ENCODE measurements around the gene STK10. TPM values are rescaled to one million over a fixed set of nuclear protein-coding genes. Genes with fewer than 3 reads are reported as not detected.

STK10 gene
- total RNA-seq, 1 experiment from 2014 or later: 22.9 TPM

DNA sequence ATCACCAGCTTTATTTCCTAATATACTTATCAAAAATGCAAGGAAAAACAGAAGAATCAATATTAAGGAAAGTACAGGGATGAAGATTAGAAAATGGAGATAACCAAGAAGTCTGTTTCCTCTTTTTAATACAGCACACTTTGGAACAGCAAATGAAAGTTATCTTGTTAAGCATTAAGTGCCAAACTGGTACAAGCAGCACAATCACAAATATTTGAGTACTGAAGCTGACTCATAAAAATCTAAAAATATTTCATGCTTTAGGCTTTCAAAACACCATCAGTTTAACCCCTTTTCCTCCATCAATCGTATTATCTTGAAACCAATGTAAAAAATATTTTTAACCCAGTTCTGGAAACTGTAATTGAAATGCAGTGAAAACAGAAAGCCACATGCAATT, 184.3 kb downstream of the STK10 start:
- Histone ChIP-seq H3K4me1 (ENCODE audit: control insufficient read depth in 1 of 2, insufficient read depth in 2 of 2, low read length in 2 of 2) (peaks cover 9 to 36% of the 10 kb centered on the region in 2 experiments; a peak in 3 of 4 replicates), H2AFZ (ENCODE audit: low read depth, low read length, poor library complexity, severe bottlenecking) (no peak overlapping the region), H3K27ac (ENCODE audit: low read depth, low read length) (no peak overlapping the region), H4K20me1 (ENCODE audit: insufficient read depth) (peaks cover 22% of the 10 kb centered on the region; the same call in 1 of the 2 replicates), H3K36me3 (ENCODE audit: control insufficient read depth in 1 of 2, insufficient read depth in 2 of 2, low read length in 2 of 2) (no peaks in the 10 kb centered on the region), H3K9me2 (ENCODE audit: insufficient read depth) (no peaks in the 10 kb centered on the region), H3K9ac (ENCODE audit: low read length) (no peak overlapping the region), H3K4me2 (ENCODE audit: low read length) (peak overlapping the region; percentile 13; the same call in 1 of the 2 replicates), H3K79me2 (ENCODE audit: insufficient read depth, low read length) (peaks cover 86% of the 10 kb centered on the region), H3K9me3 (ENCODE audit: control insufficient read depth in 1 of 2, insufficient read depth in 1 of 2, low read depth in 1 of 2, low read length in 2 of 2) (no peaks in the 10 kb centered on the region), H3K4me3 (replicated peaks in 1 of 2; ENCODE audit: low read depth in 1 of 2, low read length in 2 of 2) (no peak overlapping the region), H3K27me3 (ENCODE audit: insufficient read depth, low read length) (no peaks in the 10 kb centered on the region)
- ATAC-seq (no peak), DNase-seq (ENCODE audit: low read depth, low spot score) (no peak)
- BruUV-seq (replicated peaks): no TSS peak
- CTCF ChIA-PET: interaction anchor here (0.7 kb wide), 1 partner anchor 91 kb away, joined by 3 read pairs; no protein-coding TSS in a partner anchor
- POLR2A ChIA-PET: no interaction called here
- RAD21 ChIA-PET (ENCODE audit: low non-redundant PET in 1 of 2, low total read pairs in 2 of 2, uncharacterized antibody in 2 of 2, unreplicated experiment in 2 of 2): no interaction called here
- intact Hi-C loops (cut with micrococcal nuclease): loop anchor here (10.0 kb wide), 1 partner anchor 291 kb away; no protein-coding TSS in a partner anchor
- TF ChIP-seq SRF (IDR thresholded peaks at IDR 0.05; ENCODE audit: low read depth) (no peak), SP1 (IDR thresholded peaks at IDR 0.05; ENCODE audit: low read depth) (no peak), EZH2phosphoT487 (IDR thresholded peaks at IDR 0.05; ENCODE audit: borderline replicate concordance) (no peak), SIN3A (IDR thresholded peaks at IDR 0.05; ENCODE audit: low read depth) (no peak), ZNF274 (IDR thresholded peaks at IDR 0.05; ENCODE audit: low read depth, low read length) (no peak), CEBPB (IDR thresholded peaks at IDR 0.05; ENCODE audit: low read depth) (no peak), EZH2 (IDR thresholded peaks at IDR 0.05) (no peak), RAD21 (IDR thresholded peaks at IDR 0.05; ENCODE audit: low read depth) (no peak), EGR1 (IDR thresholded peaks at IDR 0.05; ENCODE audit: low read depth) (no peak), ZFX (IDR thresholded peaks at IDR 0.05) (no peak)
- TF ChIP-seq, protein P1, sequence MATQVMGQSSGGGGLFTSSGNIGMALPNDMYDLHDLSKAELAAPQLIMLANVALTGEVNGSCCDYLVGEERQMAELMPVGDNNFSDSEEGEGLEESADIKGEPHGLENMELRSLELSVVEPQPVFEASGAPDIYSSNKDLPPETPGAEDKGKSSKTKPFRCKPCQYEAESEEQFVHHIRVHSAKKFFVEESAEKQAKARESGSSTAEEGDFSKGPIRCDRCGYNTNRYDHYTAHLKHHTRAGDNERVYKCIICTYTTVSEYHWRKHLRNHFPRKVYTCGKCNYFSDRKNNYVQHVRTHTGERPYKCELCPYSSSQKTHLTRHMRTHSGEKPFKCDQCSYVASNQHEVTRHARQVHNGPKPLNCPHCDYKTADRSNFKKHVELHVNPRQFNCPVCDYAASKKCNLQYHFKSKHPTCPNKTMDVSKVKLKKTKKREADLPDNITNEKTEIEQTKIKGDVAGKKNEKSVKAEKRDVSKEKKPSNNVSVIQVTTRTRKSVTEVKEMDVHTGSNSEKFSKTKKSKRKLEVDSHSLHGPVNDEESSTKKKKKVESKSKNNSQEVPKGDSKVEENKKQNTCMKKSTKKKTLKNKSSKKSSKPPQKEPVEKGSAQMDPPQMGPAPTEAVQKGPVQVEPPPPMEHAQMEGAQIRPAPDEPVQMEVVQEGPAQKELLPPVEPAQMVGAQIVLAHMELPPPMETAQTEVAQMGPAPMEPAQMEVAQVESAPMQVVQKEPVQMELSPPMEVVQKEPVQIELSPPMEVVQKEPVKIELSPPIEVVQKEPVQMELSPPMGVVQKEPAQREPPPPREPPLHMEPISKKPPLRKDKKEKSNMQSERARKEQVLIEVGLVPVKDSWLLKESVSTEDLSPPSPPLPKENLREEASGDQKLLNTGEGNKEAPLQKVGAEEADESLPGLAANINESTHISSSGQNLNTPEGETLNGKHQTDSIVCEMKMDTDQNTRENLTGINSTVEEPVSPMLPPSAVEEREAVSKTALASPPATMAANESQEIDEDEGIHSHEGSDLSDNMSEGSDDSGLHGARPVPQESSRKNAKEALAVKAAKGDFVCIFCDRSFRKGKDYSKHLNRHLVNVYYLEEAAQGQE (IDR thresholded peaks at IDR 0.05; ENCODE audit: low read depth): no peak
- TF ChIP-seq, protein P2, sequence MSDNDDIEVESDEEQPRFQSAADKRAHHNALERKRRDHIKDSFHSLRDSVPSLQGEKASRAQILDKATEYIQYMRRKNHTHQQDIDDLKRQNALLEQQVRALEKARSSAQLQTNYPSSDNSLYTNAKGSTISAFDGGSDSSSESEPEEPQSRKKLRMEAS (IDR thresholded peaks at IDR 0.05): no peak
- TF ChIP-seq, protein P3, sequence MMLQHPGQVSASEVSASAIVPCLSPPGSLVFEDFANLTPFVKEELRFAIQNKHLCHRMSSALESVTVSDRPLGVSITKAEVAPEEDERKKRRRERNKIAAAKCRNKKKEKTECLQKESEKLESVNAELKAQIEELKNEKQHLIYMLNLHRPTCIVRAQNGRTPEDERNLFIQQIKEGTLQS (IDR thresholded peaks at IDR 0.05): no peak
